Sigmoid colon (tissue), 4 donors: ENCODE data around the gene DUSP9.
A peak's percentile ranks its signal among the peaks of the same experiment; 100 is the strongest.

Source experiments
- EP300 ChIP-seq, 4 donors: sonication (generic); formaldehyde crosslinking; IDR thresholded peaks; one replicate each; pipeline ENCODE4 v1.6.1; 2017; ENCODE audit warnings: antibody characterized with exemption in 4 of 4
- POLR2A ChIP-seq, 2 donors: fragments of 450-650 bp; IDR thresholded peaks; one replicate each; pipeline ENCODE4 v1.6.1; 2016; ENCODE audit warnings: antibody characterized with exemption in 2 of 2, mild to moderate bottlenecking in 2 of 2, moderate library complexity in 2 of 2
- POLR2AphosphoS5 ChIP-seq, 4 donors: sonication (generic); formaldehyde crosslinking; IDR thresholded peaks; one replicate each; pipeline ENCODE4 v1.6.1; 2017; ENCODE audit warnings: antibody characterized with exemption in 4 of 4

DNA sequence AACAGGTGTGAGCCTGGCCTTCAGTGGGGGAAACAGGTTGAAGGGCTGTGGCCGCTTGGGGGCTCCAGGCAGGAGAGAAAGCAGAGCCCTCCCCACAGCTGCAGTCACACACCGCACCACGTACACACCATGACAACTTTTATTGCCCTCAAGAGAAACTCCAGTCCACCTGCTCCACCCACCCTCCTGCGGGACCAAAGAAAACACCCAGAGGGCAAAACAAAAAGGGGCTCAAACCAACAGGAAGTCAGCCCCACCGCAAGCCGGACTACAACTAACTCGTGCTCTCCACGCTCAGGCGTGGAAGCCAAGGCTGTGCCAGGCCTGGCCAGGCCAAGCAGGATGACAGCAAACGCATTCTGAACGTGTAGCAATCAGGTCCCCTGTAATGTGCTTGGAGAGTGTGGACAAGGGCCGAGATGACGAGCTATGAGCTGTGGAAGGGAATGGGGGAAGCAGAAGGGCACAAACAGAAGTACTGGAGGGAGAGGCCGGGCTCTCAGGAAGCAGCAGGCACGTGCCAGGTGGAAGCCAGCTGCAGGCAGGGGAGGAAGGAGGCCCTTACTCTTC lies 53.5 kb downstream of the DUSP9 start:
- TF ChIP-seq POLR2A (IDR thresholded peaks at IDR 0.05) (no peak), EP300 (IDR thresholded peaks at IDR 0.05) (no peak), POLR2AphosphoS5 (IDR thresholded peaks at IDR 0.05) (peak in 1 of 4 donors; percentile 17)
